Dermis microvascular lymphatic vessel endothelial cell (primary cell): ENCODE data around the gene GTF2A1. TPM values are rescaled to one million over a fixed set of nuclear protein-coding genes. Genes with fewer than 3 reads are reported as not detected.
A peak's percentile ranks its signal among the peaks of the same experiment; 100 is the strongest.
"Not testable (repeated sequence)": the region's sequence is repeated elsewhere in the genome, so short reads cannot be mapped to it uniquely, and the experiment has no call there.

ENCODE experiments used
- DNase-seq, 2 donors: peaks; one replicate each; pipeline versions ENCODE4 v3.0.0 to v3.0.0-alpha.2; 2010; ENCODE audit warnings: low read depth in 2 of 2
- total RNA-seq: library from RNA; depleted of rRNA; stranded (reverse); fragments of >200 nt; gene quantifications from 2 replicates; pipeline ENCODE4 v1.2.1, GENCODE V29; 2014

GTF2A1 gene
- total RNA-seq: 34.1 and 58.3 TPM in 2 replicates

DNA sequence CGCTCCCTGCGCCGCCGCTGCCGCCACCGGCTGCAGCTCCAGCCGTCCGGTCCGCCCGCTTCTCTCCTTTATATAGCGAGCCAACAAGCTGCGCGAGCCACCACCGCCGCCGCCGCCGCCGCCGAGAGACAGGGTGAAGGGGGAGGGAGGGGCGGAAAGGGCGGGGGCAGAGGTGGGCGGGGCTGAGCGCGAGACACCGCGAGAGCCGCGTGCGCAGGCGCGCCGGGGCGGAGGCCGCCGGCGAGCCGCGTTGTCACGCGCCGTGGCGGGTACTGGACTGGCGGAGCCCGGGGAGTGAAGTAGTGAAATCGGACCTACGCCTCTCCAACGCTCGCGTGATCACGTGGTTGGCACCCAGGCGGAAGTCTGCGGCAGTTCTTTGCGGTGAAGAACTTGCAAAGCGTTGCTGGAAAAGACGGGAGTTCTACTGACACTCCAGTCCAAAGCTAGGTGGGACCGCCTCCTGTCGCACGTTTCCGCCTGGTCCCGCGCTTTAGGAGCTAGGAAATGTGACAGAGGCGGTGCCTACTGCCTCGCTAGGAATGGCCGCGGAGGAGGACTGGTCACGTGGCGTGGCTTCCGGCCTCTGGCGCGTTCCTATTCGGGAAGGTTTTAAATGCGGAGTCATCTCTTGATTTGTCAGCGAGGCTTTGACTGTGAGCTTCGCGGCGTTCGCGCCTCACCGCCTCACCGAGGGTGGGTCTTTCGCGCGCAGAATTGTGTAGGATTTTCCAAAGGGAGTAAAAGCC is at the start of gene GTF2A1:
GTF2A1 (minus strand) TSS at position 130 of the 749 bp plus-strand sequence. CDS start 441 bp downstream, outside the sequence.
- DNase-seq: peak; percentile 93 to 95

- DNase-seq: no peak
Observed at GRCh38 chr14:81269979-81270375, 49.2 kb upstream of the GTF2A1 start.

DNA sequence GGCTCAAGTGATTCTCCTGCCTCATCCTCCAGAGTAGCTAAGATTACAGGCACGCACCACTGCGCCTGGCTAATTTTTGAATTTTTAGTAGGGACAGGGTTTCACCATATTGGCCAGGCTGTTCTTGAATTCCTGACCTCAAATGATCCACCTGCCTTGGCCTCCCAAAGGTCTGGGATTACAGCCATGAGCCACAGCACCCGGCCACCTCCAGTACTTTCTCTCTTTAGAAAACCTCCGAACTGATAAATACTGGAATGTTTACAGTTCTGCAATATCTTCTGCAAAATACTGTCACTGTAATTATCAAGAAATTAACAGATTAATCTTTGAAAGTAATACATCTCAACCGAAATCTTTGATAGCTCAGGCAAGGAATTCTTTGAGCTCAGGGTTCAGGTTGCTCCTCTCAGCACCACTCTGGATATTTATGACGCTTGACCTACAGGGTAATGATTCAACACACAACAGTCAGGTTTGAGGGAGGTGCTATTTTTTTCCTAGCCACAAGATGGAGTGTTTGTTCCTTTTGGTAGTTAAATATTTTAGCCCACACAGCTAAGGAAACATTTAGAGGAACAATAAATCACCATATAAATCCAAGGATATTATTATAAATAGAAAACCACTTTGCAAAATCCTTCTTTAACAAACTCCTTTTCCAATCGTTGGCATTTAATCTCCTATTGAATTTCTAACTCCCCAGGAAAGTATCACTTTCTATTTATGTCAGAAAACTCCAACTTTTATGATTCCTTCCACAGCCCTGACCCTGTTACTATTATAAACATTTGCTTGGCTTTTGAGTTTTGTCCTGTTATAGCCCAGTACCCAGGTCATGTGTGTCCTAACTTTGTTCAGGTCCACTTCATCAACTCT is 48.6 kb upstream of the GTF2A1 start:
- DNase-seq: peak; percentile 73 to 76

DNA sequence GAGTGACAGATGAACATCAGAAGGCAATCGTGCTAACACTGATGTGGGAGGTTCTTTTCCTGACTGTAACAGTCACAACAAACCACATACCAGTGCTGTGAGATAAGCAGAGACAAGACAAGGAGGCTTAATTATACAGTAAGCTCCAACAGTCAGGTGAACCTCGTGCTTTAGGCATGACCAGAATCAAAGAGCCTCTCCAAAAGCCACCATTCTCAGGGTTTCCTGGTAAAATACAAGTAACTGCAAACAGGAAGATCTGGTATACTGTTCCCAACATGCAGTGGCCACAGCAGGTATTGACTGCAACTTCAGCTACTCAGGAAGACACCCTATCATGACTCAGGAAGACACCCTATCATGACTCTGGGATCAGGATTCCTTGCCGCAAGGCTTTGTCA is 47.3 kb upstream of the GTF2A1 start:
- DNase-seq: no peak

DNA sequence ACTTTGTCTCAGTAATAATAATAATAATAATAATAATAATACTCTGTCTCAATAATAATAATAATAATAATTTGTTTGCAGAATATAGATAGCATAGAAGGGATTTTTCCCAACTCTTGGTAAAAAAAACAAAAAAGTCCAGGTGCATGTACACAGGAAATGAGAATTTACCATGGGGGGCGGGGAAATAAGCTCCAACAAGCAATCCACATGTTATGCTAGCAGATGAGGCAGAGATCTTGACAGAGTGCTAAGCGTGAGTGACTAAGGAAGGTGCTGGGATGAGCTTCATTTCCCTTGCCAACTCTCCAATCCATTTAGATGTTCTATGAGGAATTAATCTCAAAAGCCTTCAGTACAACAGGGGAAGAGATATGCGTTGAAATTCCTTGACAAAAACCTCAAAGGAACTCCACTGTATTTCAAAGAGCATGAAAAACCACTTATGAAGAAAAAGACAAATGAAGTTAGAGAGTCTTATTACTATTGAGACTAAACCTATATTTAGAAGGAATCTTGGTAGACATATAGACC is 44.9 kb upstream of the GTF2A1 start:
- no peak for DNase-seq

- no peak for DNase-seq
Observed at GRCh38 chr14:81264671-81265070, 43.9 kb upstream of the GTF2A1 start.

GRCh38 chr14:81263777-81264410 is 43.1 kb upstream of the GTF2A1 start:
- no peak for DNase-seq

- peak in 1 of 2 donors; percentile 22 for DNase-seq
Observed at GRCh38 chr14:81261176-81261575, 40.4 kb upstream of the GTF2A1 start.

DNA sequence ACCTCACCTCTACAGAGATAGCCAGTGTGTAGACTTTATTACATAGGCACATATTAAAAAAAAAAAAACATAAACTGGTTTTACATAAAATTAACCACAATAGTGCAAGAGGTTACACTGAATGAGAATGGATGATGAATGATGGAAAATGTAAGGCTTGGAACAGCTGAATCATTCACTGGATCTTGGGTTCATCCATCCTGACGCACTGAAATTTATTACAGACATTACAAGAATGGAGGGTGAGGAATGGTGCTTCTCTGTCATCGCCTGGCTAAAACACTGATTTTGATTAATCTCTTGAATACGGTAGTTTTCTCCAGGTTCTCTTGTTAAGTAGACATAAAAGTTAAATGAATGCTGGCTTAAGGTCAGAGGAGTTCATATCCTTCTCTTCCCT is 40.0 kb upstream of the GTF2A1 start:
- no peak for DNase-seq

DNA sequence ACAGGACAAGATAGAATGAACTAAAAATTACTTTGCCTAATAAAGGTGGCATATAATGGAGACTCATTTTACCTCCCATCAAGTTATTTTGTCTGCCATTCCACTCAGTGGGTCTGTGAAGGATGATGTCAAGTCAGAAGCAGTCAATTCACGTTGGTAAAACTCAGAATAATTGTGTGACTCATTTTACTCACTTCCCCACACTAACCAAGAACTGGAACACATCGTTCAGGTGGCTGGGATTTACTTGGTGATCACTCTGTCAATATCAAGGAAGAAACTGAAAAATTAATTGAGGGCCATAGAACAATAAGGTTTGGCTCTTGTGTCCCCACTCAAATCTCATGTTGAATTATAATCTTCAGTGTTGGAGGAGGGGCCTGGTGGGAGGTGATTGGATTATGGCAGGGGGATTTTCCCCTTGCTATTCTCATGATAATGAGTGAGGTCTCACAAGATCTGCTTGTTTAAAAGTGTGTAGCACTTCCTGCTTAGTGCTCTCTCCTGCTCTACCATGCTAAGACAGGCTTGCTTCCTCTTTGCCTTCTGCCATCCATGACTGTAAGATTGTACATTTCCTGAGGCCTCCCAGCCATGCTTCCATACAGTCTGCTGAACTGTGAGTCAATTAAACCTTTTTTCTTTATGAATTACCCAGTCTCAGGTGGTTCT is 35.7 kb upstream of the GTF2A1 start:
- DNase-seq: no peak

DNA sequence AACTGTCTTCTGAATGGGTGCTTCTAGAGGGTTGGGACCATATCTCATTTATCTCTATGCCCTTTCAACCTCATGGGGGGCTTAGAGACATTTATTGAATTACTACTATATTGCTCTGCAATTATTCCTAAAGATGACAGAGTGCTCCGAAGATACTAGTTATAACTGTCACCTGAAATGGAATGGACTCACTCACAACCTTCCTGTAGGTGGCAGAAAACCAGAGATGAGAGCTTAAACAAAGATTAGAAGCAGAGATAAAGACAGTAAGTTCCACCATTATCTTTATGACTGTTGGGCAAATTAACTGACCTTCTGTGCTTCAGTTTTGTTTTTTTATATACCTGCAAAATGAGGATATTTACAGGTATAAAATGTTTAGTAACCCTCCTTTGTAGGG is 31.5 kb upstream of the GTF2A1 start:
- DNase-seq: no peak

- no peak for DNase-seq
Observed at GRCh38 chr14:81247271-81247766, 26.6 kb upstream of the GTF2A1 start.

DNA sequence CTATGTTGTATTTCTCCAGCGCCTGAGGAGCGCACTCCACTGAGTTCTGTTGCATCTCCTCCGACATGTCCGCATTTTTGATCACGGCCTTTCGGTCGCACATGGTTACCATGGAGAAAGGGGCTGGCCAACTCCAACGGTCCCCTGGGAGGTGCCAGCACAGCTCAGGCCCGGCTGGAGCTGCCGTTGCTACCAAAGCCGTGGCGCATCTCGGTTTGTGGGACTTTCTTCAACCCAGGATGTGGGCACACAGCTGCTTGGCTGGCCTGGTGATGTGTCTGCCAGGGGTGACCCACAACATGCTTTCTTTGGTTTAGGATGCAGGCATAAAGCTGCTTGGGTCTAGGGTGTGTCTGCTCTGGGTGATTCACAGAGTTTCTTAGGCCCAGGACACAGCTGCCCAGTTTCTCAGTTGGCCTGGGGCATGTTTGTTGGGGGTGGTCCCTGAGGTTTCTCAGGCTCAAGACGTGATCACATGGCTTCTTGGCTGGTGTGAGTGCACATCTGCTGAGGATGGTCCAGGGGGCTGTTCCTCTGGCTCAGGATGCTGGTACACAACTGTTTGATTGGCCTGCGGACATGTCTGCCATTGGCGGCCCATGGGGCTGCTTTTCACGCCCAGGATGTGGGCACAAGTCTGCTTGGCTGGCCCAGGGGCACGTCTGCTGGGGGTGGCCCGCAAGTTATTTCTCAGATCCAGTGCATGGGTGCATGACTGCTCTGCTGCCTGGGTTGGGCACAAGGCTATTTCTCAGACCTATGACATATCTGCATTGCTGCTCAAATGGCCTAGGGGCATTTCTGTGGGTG is 25.9 kb upstream of the GTF2A1 start:
- DNase-seq: no peak

GRCh38 chr14:81245771-81246170 is 25.0 kb upstream of the GTF2A1 start:
- no peak for DNase-seq

DNA sequence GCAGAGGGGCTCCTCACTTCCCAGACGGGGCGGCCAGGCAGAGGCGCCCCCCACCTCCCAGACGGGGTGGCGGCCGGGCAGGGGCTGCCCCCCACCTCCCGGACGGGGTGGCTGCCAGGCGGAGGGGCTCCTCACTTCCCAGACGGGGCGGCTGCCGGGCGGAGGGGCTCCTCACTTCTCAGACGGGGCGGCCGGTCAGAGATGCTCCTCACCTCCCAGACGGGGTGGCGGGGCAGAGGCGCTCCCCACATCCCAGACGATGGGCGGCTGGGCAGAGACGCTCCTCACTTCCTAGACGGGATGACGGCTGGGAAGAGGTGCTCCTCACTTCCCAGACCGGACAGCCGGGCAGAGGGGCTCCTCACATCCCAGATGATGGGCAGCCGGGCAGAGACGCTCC is 23.7 kb upstream of the GTF2A1 start:
- not testable (repeated sequence) for DNase-seq

GRCh38 chr14:81243499-81243898 is 22.7 kb upstream of the GTF2A1 start:
- DNase-seq: no peak

DNA sequence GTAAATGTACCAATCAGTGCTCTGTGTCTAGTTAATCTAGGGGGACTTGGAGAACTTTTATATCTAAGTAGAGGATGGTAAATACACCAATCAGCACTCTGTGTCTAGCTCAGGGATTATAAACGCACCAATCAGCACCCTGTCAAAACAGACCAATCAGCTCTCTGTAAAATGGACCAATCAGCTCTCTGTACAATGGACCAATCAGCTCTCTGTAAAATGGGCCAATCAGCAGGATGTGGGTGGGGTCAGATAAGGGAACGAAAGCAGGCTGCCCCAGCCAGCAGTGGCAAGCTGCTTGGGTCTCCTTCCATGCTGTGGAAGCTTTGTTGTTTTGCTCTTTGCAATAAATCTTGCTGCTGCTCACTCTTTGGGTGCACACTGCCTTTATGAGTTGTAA is 16.1 kb upstream of the GTF2A1 start:
- not testable (repeated sequence) for DNase-seq

DNA sequence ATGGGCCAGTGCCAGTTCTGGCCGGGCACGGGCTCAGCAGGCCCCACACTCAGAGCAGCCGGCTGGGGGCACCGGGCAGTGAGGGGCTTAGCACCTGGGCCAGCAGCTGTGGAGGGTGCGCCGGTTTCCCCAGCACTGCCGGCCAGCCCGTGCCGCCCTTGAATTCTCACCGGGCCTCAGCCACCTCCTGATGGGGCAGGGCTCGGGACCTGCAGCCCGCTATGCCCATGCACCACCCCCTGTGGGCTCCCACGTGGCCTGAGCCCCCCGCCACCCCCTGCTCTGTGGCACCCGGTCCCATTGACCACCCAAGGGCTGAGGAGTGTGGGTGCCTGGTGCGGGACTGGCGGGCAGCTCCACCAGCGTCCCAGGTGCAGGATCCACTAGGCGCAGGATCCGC is 15.4 kb upstream of the GTF2A1 start:
- no peak for DNase-seq

- no peak for DNase-seq
Observed at GRCh38 chr14:81235096-81235495, 14.3 kb upstream of the GTF2A1 start.

- peak in 1 of 2 donors; percentile 4 for DNase-seq
Observed at GRCh38 chr14:81234278-81234677, 13.5 kb upstream of the GTF2A1 start.
